ENCODE data around the gene TSPAN9. TPM values are rescaled to one million over a fixed set of nuclear protein-coding genes. Genes with fewer than 3 reads are reported as not detected.

TSPAN9 gene
- total RNA-seq, 1 experiment from 2014 or later: 7.7 TPM

DNA sequence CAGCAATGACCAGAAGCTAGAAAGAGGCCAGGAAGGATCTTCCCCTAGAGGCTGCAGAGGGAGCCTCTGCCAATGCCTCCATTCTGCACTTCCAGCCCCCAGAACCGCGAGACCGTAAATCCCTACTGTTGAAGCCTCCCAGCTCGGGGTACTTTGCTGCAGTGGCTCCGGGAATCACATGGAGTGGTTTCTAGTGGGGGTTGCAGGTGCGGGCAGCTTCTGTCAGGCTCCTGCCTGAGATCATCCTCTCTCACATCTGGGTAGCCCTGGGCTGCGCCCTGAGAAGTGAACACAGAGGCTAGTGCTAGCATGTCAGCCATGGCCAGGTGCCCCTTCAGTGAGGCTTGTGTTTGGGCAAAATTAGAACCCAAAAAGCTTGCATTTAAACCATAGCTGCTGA lies 67.3 kb downstream of the TSPAN9 start:
- no peak for ATAC-seq
- no peaks in the 10 kb centered on the region for H3K9me3 ChIP-seq (ENCODE audit: control insufficient read depth, insufficient read depth, low read depth, low read length)
- H3K36me3 ChIP-seq (ENCODE audit: control insufficient read depth, insufficient read depth, low read length): no peaks in the 10 kb centered on the region
- intact Hi-C loops (cut with micrococcal nuclease; ENCODE audit: unreplicated experiment): no loop called here
- no peaks in the 10 kb centered on the region for H3K27me3 ChIP-seq (ENCODE audit: control insufficient read depth, insufficient read depth, low read length)
- no peak overlapping the region for H3K4me3 ChIP-seq (ENCODE audit: low read depth in 2 of 2, low read length in 2 of 2)
- no peak overlapping the region for H3K27ac ChIP-seq (ENCODE audit: low read length)
- POLR2A ChIA-PET: no interaction called here
- BruUV-seq (replicated peaks): no TSS peak
- in situ Hi-C loops (cut with HindIII; ENCODE audit: low pct_unique_long_range_greater_than_20kb, low sequenced_read_pairs): no loop called here
- DNase-seq (ENCODE audit: low read depth, low spot score): no peak
- CTCF ChIA-PET: no interaction called here
- TF ChIP-seq, protein P1, sequence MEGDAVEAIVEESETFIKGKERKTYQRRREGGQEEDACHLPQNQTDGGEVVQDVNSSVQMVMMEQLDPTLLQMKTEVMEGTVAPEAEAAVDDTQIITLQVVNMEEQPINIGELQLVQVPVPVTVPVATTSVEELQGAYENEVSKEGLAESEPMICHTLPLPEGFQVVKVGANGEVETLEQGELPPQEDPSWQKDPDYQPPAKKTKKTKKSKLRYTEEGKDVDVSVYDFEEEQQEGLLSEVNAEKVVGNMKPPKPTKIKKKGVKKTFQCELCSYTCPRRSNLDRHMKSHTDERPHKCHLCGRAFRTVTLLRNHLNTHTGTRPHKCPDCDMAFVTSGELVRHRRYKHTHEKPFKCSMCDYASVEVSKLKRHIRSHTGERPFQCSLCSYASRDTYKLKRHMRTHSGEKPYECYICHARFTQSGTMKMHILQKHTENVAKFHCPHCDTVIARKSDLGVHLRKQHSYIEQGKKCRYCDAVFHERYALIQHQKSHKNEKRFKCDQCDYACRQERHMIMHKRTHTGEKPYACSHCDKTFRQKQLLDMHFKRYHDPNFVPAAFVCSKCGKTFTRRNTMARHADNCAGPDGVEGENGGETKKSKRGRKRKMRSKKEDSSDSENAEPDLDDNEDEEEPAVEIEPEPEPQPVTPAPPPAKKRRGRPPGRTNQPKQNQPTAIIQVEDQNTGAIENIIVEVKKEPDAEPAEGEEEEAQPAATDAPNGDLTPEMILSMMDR (IDR thresholded peaks at IDR 0.05): no peak
- TF ChIP-seq SIN3A (IDR thresholded peaks at IDR 0.05; ENCODE audit: borderline replicate concordance, insufficient read depth, low read depth, low read length) (no peak), TCF7L2 (IDR thresholded peaks at IDR 0.05; ENCODE audit: low read depth, low read length) (no peak), POLR2AphosphoS5 (IDR thresholded peaks at IDR 0.05; ENCODE audit: low read depth, low read length) (no peak)
- TF ChIP-seq, protein P2, sequence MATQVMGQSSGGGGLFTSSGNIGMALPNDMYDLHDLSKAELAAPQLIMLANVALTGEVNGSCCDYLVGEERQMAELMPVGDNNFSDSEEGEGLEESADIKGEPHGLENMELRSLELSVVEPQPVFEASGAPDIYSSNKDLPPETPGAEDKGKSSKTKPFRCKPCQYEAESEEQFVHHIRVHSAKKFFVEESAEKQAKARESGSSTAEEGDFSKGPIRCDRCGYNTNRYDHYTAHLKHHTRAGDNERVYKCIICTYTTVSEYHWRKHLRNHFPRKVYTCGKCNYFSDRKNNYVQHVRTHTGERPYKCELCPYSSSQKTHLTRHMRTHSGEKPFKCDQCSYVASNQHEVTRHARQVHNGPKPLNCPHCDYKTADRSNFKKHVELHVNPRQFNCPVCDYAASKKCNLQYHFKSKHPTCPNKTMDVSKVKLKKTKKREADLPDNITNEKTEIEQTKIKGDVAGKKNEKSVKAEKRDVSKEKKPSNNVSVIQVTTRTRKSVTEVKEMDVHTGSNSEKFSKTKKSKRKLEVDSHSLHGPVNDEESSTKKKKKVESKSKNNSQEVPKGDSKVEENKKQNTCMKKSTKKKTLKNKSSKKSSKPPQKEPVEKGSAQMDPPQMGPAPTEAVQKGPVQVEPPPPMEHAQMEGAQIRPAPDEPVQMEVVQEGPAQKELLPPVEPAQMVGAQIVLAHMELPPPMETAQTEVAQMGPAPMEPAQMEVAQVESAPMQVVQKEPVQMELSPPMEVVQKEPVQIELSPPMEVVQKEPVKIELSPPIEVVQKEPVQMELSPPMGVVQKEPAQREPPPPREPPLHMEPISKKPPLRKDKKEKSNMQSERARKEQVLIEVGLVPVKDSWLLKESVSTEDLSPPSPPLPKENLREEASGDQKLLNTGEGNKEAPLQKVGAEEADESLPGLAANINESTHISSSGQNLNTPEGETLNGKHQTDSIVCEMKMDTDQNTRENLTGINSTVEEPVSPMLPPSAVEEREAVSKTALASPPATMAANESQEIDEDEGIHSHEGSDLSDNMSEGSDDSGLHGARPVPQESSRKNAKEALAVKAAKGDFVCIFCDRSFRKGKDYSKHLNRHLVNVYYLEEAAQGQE (IDR thresholded peaks at IDR 0.05; ENCODE audit: insufficient read depth in 1 of 2, low read depth in 2 of 2, low read length in 1 of 2): no peak
- no peaks in the 10 kb centered on the region for H3K4me1 ChIP-seq (ENCODE audit: control insufficient read depth, insufficient read depth, low read length)

DNA sequence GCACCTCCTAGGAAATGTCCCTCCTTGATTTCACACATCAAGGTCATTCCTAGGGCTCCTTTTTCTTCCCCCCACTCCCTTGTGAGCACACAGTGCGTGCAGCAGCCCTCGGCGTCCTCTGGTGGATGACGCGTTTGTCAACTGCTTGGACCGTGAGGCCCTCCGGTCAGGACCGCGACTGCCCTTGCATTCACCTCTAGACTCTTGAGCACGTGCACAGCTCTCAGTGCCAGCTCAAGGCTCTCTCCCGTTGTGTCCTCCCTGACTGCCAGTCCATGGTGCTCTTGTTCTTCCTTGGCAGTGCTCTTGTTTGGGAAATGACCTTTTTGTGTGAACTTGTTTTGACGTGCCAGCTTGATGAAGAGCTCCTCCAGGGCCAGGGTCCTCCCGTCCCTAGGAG lies 67.9 kb downstream of the TSPAN9 start:
- BruUV-seq (replicated peaks): no TSS peak
- no peak for DNase-seq (ENCODE audit: low read depth, low spot score)
- no peak for ATAC-seq
- Histone ChIP-seq H3K4me3 (ENCODE audit: low read depth in 2 of 2, low read length in 2 of 2) (no peak overlapping the region), H3K27me3 (ENCODE audit: control insufficient read depth, insufficient read depth, low read length) (no peaks in the 10 kb centered on the region), H3K9me3 (ENCODE audit: control insufficient read depth, insufficient read depth, low read depth, low read length) (no peaks in the 10 kb centered on the region), H3K36me3 (ENCODE audit: control insufficient read depth, insufficient read depth, low read length) (no peaks in the 10 kb centered on the region), H3K27ac (ENCODE audit: low read length) (no peak overlapping the region), H3K4me1 (ENCODE audit: control insufficient read depth, insufficient read depth, low read length) (no peaks in the 10 kb centered on the region)
- POLR2A ChIA-PET: no interaction called here
- TF ChIP-seq, protein P2 (IDR thresholded peaks at IDR 0.05; ENCODE audit: insufficient read depth in 1 of 2, low read depth in 2 of 2, low read length in 1 of 2): no peak
- TF ChIP-seq, protein P1 (IDR thresholded peaks at IDR 0.05): no peak
- no peak for TF ChIP-seq SIN3A (IDR thresholded peaks at IDR 0.05; ENCODE audit: borderline replicate concordance, insufficient read depth, low read depth, low read length)
- TF ChIP-seq TCF7L2 (IDR thresholded peaks at IDR 0.05; ENCODE audit: low read depth, low read length): no peak
- TF ChIP-seq POLR2AphosphoS5 (IDR thresholded peaks at IDR 0.05; ENCODE audit: low read depth, low read length): no peak
- intact Hi-C loops (cut with micrococcal nuclease; ENCODE audit: unreplicated experiment) (no loop called here), in situ Hi-C loops (cut with HindIII; ENCODE audit: low pct_unique_long_range_greater_than_20kb, low sequenced_read_pairs) (no loop called here)
- CTCF ChIA-PET: no interaction called here
